ENCODE results near the gene SIGLEC8.
"Not testable (repeated sequence)": the region's sequence is repeated elsewhere in the genome, so short reads cannot be mapped to it uniquely, and the experiment has no call there.

The SIGLEC8 gene

GRCh38 chr19:51467864-51468544 lies 9.8 kb upstream of the SIGLEC8 start:
- no peak overlapping the region for H3K27ac Mint-ChIP-seq
- peaks cover 5 to 10% of the 10 kb centered on the region in 2 donors for H3K4me1 Mint-ChIP-seq (ENCODE audit: low read depth in 2 of 2)

GRCh38 chr19:51466723-51467122 lies 8.5 kb upstream of the SIGLEC8 start:
- Mint-ChIP-seq H3K27me3 (peaks cover 42 to 79% of the 10 kb centered on the region in 2 donors), H3K4me1 (ENCODE audit: low read depth in 2 of 2) (peaks cover 0 to 14% of the 10 kb centered on the region in 2 donors)
- ATAC-seq (replicated peaks) = no peak

More at GRCh38 chr19:51467864-51468544, 9.8 kb upstream of the SIGLEC8 start:
- no peak overlapping the region for H3K4me3 Mint-ChIP-seq
- peaks cover 43 to 79% of the 10 kb centered on the region in 2 donors for H3K27me3 Mint-ChIP-seq
- H3K9me3 Mint-ChIP-seq = no peaks in the 10 kb centered on the region
- H3K36me3 Mint-ChIP-seq (ENCODE audit: insufficient read depth) = no peaks in the 10 kb centered on the region
- ATAC-seq (replicated peaks) (no peak), DNase-seq (no peak)

GRCh38 chr19:51463976-51464581 lies 5.8 kb upstream of the SIGLEC8 start:
- not testable (repeated sequence) for DNase-seq; ATAC-seq (replicated peaks); H3K27ac Mint-ChIP-seq; H3K36me3 Mint-ChIP-seq (ENCODE audit: insufficient read depth); H3K9me3 Mint-ChIP-seq; H3K4me3 Mint-ChIP-seq
- Mint-ChIP-seq H3K27me3 (peaks cover 54 to 92% of the 10 kb centered on the region in 2 donors), H3K4me1 (ENCODE audit: low read depth in 2 of 2) (peaks cover 5 to 14% of the 10 kb centered on the region in 2 donors)

More at GRCh38 chr19:51466723-51467122, 8.5 kb upstream of the SIGLEC8 start:
- H3K9me3 Mint-ChIP-seq = no peaks in the 10 kb centered on the region
- DNase-seq = no peak
- H3K27ac Mint-ChIP-seq = no peak overlapping the region
- no peak overlapping the region for H3K4me3 Mint-ChIP-seq
- no peaks in the 10 kb centered on the region for H3K36me3 Mint-ChIP-seq (ENCODE audit: insufficient read depth)

GRCh38 chr19:51462681-51463080 lies 4.4 kb upstream of the SIGLEC8 start:
- peaks cover 68 to 93% of the 10 kb centered on the region in 2 donors for H3K27me3 Mint-ChIP-seq

GRCh38 chr19:51462276-51462675 lies 4.0 kb upstream of the SIGLEC8 start:
- DNase-seq (no peak), ATAC-seq (replicated peaks) (no peak)
- peaks cover 69 to 94% of the 10 kb centered on the region in 2 donors for H3K27me3 Mint-ChIP-seq
- no peaks in the 10 kb centered on the region for H3K36me3 Mint-ChIP-seq (ENCODE audit: insufficient read depth)
- no peaks in the 10 kb centered on the region for H3K9me3 Mint-ChIP-seq
- H3K27ac Mint-ChIP-seq = no peak overlapping the region
- no peak overlapping the region for H3K4me3 Mint-ChIP-seq
- H3K4me1 Mint-ChIP-seq (ENCODE audit: low read depth in 2 of 2) = peaks cover 5 to 10% of the 10 kb centered on the region in 2 donors

More at GRCh38 chr19:51462681-51463080, 4.4 kb upstream of the SIGLEC8 start:
- Mint-ChIP-seq H3K27ac (no peak overlapping the region), H3K4me3 (peak overlapping the region in 1 of 2 donors; percentile 37), H3K9me3 (no peaks in the 10 kb centered on the region), H3K4me1 (ENCODE audit: low read depth in 2 of 2) (peaks cover 5 to 10% of the 10 kb centered on the region in 2 donors), H3K36me3 (ENCODE audit: insufficient read depth) (no peaks in the 10 kb centered on the region)
- no peak for ATAC-seq (replicated peaks)
- DNase-seq = no peak

- ATAC-seq (replicated peaks) = peak; percentile 17
- H3K27ac Mint-ChIP-seq = no peak overlapping the region
- H3K27me3 Mint-ChIP-seq = peaks cover 70 to 94% of the 10 kb centered on the region in 2 donors
- no peaks in the 10 kb centered on the region for H3K36me3 Mint-ChIP-seq (ENCODE audit: insufficient read depth)
- no peak for DNase-seq
- no peaks in the 10 kb centered on the region for H3K9me3 Mint-ChIP-seq
- no peak overlapping the region for H3K4me3 Mint-ChIP-seq
- H3K4me1 Mint-ChIP-seq (ENCODE audit: low read depth in 2 of 2) = peaks cover 5 to 10% of the 10 kb centered on the region in 2 donors
Observed at GRCh38 chr19:51461723-51462161, 3.5 kb upstream of the SIGLEC8 start.

GRCh38 chr19:51460164-51460992 lies 2.1 kb upstream of the SIGLEC8 start:
- Mint-ChIP-seq H3K4me3 (no peak overlapping the region), H3K27ac (no peak overlapping the region), H3K4me1 (ENCODE audit: low read depth in 2 of 2) (peaks cover 5 to 13% of the 10 kb centered on the region in 2 donors), H3K27me3 (peaks cover 69 to 96% of the 10 kb centered on the region in 2 donors), H3K36me3 (ENCODE audit: insufficient read depth) (peaks cover 3% of the 10 kb centered on the region), H3K9me3 (no peaks in the 10 kb centered on the region)
- DNase-seq = no peak
- ATAC-seq (replicated peaks) = no peak

- H3K27me3 Mint-ChIP-seq = peaks cover 66 to 97% of the 10 kb centered on the region in 2 donors
- no peak overlapping the region for H3K4me3 Mint-ChIP-seq
- no peak for DNase-seq
- no peak for ATAC-seq (replicated peaks)
- no peaks in the 10 kb centered on the region for H3K9me3 Mint-ChIP-seq
- H3K4me1 Mint-ChIP-seq (ENCODE audit: low read depth in 2 of 2) = peaks cover 5 to 13% of the 10 kb centered on the region in 2 donors
- H3K27ac Mint-ChIP-seq = no peak overlapping the region
- peaks cover 3% of the 10 kb centered on the region for H3K36me3 Mint-ChIP-seq (ENCODE audit: insufficient read depth)
Observed at GRCh38 chr19:51458899-51459505, 748 bp upstream of the SIGLEC8 start.

GRCh38 chr19:51457351-51458013 lies 772 bp downstream of the SIGLEC8 start:
- Mint-ChIP-seq H3K36me3 (ENCODE audit: insufficient read depth) (peaks cover 3% of the 10 kb centered on the region), H3K9me3 (no peaks in the 10 kb centered on the region), H3K4me3 (no peak overlapping the region), H3K27ac (no peak overlapping the region), H3K27me3 (peaks cover 63 to 94% of the 10 kb centered on the region in 2 donors), H3K4me1 (ENCODE audit: low read depth in 2 of 2) (peaks cover 3 to 5% of the 10 kb centered on the region in 2 donors)
- no peak for DNase-seq
- no peak for ATAC-seq (replicated peaks)

GRCh38 chr19:51456541-51457290 lies 1.5 kb downstream of the SIGLEC8 start:
- no peaks in the 10 kb centered on the region for H3K9me3 Mint-ChIP-seq
- DNase-seq = no peak
- H3K36me3 Mint-ChIP-seq (ENCODE audit: insufficient read depth) = peaks cover 3% of the 10 kb centered on the region
- peak overlapping the region in 1 of 2 donors; percentile 75 for H3K27ac Mint-ChIP-seq
- no peak for ATAC-seq (replicated peaks)
- peaks cover 62 to 94% of the 10 kb centered on the region in 2 donors for H3K27me3 Mint-ChIP-seq
- H3K4me1 Mint-ChIP-seq (ENCODE audit: low read depth in 2 of 2) = peaks cover 3 to 5% of the 10 kb centered on the region in 2 donors
- no peak overlapping the region for H3K4me3 Mint-ChIP-seq

- Mint-ChIP-seq H3K36me3 (ENCODE audit: insufficient read depth) (no peaks in the 10 kb centered on the region), H3K27ac (no peak overlapping the region), H3K4me3 (no peak overlapping the region), H3K4me1 (ENCODE audit: low read depth in 2 of 2) (peaks cover 11 to 12% of the 10 kb centered on the region in 2 donors), H3K9me3 (peaks cover 5 to 8% of the 10 kb centered on the region in 2 donors), H3K27me3 (peaks cover 26 to 68% of the 10 kb centered on the region in 2 donors)
- DNase-seq (no peak), ATAC-seq (replicated peaks) (no peak)
Observed at GRCh38 chr19:51450730-51451307, 7.4 kb downstream of the SIGLEC8 start.
